Right ventricle myocardium superior (tissue), 1 donor: ENCODE data around the gene INVS. TPM values are rescaled to one million over a fixed set of nuclear protein-coding genes. Genes with fewer than 3 reads are reported as not detected.

Experiments
- ATAC-seq: fragments of 200-7000 bp; cut with Tn5 transposase; one replicate; pipeline ENCODE4 v1.9.1; 2020; ENCODE audit warnings: mild to moderate bottlenecking; ENCODE audit not compliant: poor library complexity
- DNase-seq: peaks from one replicate; pipeline ENCODE4 v3.0.0-alpha.2; 2020
- intact Hi-C: fragments of 100-400 bp; cut with DNase I; formaldehyde crosslinking; loops from one replicate; pipeline ENCODE4 v1.11.2; 2022
- total RNA-seq: library from RNA; stranded (reverse); fragmentation: NEBNext Ultra II Directional; extraction: Animal tissue kit (Norgen Biotek cat#: 25700); gene quantifications from one replicate; pipeline ENCODE4 v1.2.1, GENCODE V29; 2021
- donor health status: DM: no; HTN: yes; CAD: no; lungs with severe emphysema.

Gene INVS
- total RNA-seq, 1 donor from 2014 or later, result 5.6 TPM

DNA sequence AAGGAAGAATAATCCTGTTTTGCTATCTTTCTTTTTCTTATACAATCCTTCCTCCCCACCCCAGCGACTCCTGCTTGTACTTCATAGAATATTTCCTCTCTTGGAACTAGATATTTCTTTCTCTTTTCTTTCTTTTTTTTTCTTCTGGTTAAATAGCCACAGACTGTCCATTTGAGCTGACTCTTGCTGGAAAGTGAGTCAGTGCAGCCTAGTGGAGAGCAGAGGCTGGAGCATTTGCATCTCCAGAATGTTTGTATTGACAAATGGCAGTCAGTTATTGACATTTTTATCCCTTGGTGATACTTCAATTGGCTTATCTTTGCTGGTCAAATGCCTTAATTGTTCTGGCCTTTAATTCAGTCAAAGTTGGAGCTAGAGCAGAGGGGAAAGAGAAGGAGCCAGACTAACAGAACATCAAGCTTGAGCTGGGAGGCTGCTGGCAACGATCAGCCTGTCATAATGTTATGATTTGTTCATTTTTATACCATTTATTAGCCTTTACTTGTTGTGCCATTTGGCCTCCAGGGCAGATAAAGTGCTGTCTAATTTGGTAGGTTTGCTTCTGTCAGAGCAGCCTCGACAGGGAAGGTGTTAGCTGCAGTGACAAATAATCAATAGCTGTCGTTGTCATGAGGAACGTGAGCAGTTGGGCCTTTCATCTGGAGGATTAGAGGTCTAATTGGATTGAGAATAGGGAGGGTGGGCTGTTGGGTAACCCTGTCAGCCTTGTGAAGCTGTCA, 69.0 kb downstream of the INVS start:
- no peak for DNase-seq
- no peak for ATAC-seq
- intact Hi-C loops, result no loop called here

DNA sequence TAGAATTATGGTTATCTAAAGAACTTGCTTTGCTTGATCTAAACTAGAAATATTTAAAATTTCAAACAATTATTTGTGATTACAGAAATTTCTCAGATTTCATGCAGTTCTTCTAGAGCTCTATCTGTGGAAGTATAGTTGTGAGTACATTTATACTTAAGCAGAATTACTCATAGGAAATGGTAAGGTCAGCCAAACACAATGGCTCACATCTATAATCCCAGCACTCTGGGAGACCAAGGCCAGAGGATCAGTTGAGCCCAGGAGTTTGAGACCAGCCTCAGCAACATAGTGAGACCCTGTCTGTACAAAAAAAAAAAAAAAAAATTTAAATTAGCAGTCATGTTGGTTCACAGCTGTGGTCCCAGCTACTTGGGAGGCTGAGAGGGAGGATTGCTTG, 71.0 kb downstream of the INVS start:
- intact Hi-C loops, result no loop called here

DNA sequence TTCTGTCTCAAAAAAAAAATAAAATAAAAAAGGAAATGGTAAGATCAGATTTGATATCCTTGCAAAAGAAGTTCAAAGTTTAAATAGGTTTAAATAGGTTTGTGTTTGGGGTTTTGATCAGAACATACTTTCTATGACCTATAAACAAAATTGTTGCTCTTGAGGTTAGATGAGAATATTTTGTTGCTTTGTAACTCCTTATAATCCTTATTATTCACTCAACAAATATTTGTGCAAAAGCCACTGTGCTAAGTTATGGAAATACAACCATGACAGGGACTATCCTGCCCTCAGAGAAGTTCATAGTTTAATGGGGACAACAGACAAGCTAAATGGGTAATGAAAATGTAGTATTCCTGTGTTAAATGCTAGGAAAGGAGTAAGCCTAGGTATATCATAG, 71.5 kb downstream of the INVS start:
- no peak for DNase-seq
- ATAC-seq, result no peak
- intact Hi-C loops, result no loop called here

More for the DNA sequence above, 71.0 kb downstream of the INVS start:
- DNase-seq (no peak), ATAC-seq (no peak)

DNA sequence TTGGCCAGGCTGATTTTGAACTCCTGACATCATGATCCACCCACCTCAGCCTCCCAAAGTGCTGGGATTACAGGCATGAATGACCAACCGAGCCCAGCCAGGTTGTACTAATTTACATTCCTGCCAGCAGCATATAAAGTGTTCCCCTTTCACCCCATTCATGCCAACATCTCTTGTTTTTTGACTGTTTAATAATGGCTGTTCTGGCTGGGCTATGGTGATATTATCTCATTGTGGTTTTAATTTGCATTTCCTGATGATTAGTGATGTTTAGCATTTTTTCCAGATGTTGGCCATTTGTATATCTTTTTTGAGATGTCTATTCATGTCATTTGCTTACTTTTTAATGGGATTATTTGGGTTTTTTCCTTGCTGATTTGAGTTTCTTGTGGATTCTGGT, 87.3 kb downstream of the INVS start:
- ATAC-seq (no peak), DNase-seq (no peak)
- intact Hi-C loops, result no loop called here

DNA sequence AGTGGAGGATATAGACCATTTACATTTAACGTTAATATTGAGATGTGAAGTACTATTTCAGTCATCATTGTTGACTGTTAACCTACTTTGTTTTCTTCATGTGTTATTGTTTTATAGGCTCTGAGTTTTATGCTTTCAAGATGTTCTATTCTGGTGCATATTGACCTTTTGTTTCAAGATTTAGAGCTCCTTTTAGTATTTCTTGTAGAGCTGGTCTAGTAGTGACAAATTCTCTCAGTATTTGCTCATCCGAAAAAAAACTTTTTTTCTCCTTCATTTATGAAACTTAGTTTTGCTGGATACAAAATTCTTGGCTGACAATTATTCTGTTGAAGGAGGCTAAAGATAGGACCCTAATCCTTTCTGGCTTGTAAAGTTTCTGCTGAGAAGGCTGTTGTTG, 91.3 kb downstream of the INVS start:
- intact Hi-C loops, result no loop called here
- ATAC-seq (no peak), DNase-seq (no peak)

DNA sequence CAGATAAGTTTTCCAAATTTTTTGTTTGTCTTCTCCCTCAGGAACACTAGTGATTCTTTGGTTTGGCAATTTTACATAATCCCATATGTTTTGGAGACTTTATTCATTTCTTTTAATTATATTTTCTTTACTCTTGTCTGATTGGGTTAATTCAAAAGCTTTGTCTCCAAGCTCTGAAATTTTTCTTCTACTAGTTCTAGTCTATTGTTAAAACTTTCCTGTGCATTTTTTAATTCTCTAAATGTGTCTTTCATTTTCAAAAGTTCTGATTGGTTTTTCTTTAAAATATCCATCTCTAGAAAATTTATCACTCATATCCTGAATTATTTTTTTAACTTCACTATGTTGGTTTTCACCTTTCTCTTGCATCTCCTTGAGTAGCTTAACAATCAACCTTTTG, 92.2 kb downstream of the INVS start:
- ATAC-seq (no peak), DNase-seq (no peak)
- intact Hi-C loops, result no loop called here

DNA sequence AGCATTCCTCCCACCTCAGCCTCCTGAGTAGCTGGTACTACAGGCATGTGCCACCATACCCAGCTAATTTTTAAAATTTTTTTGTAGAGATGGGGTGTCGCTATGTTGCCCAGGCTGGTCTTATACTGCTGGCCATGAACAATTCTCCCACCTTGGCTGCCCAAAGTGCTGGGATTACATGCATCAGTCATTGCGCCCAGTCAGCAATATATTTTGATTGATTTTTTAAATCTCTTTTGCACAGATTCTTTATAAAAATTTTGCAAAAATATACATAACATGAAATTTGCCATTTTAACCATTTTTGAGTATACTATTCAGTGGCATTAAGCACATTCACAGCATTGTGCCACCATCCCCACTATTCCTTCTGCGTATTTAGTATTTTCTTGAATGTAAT, 94.0 kb downstream of the INVS start:
- intact Hi-C loops, result no loop called here
- ATAC-seq, result no peak
- no peak for DNase-seq

DNA sequence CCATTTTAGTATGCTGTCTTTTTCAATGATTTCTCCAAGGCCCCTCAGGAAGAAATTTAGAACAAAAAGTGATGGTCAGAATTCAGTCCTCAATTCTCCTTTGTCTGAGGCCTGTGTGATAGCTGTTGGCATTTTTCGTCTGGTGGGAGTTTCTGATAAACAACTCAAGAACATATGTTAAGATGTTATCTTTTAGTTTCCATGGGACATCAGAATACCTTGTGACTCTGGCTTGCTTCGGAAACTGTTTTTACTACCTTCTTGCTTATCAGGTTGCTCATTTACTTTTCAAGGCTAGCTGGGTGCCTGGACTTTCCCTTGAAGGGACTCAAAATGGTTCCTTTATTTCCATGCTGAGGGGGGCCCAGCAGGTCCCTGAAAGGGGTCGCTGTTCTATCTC, 97.2 kb downstream of the INVS start:
- DNase-seq, result no peak
- no peak for ATAC-seq
- intact Hi-C loops, result no loop called here

DNA sequence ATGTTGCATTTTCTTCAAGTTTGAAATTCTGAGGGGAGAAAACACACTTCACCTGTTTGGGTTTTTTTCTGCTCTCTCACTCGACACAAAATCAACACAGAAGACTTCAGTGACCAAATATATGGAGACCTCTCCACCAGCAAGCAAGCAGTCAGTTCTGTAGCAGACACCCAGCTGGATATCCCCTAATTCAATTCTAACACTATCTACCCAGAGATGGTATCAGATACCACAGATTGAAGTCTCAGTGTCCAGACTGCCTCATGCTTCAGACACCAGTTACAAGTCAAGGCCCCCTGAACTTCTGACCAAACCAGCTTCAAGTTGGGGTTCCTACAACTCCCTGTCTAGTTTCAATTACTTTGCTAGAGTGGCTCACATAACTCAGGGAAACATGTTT, 97.8 kb downstream of the INVS start:
- intact Hi-C loops, result no loop called here
- DNase-seq (no peak), ATAC-seq (no peak)

DNA sequence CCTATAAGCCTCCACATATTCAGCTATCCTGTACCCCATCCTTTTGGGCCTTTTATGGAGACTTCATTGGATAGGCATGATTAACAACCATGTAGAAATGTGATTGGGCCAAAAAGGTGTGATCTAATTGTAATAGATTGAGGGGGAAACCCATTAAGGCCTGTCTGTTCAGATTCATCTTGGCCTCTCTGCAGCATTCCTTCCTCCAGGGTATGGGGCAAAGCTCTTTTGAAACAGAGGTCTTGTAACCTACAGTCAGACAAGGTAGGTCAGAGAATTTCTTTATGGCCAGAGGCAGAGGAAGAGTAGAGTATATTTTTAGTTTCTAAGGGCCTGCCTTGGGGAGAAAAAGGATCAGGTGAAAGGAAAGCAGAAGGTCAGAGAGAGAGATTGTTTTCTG, 98.5 kb downstream of the INVS start:
- intact Hi-C loops, result no loop called here
- ATAC-seq (no peak), DNase-seq (no peak)

DNA sequence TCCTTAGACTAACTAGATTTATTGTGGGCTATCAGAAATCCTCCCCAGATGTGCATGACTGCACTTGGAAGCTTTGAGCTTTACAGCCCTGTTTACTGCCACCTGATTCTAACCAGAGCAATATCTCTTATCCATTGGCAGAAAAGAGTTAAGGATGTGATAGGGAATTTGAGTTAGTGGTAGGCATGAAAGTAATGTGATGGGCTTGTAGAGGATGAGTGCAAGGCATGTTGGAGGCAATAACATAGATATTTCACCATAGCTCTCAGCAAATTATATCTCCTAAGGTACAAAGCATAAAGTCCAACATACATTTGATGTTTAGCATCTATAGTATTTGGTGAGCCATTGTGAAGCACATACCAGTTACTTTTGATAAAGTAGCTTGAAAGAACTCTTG, 103.8 kb downstream of the INVS start:
- intact Hi-C loops, result no loop called here
- DNase-seq (no peak), ATAC-seq (no peak)

DNA sequence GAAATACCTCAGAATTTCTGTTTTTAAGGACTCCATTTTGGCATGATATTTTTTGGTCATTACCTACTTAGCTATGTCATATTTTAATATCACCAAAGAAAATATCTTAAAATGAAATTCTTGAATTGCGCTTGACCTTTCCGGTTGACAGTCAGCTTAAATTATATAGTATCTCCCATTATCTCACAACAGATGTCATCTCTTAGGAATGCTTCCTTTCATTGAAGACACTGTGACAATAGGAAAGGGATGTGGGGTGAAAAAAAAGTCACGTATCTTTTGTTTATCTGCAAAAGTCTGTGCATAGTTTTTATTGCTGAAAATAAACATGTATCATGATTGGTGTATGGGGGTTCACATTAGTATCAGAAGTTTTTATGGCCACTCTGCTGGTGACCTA, 105.8 kb downstream of the INVS start:
- intact Hi-C loops, result no loop called here
- no peak for DNase-seq
- no peak for ATAC-seq

DNA sequence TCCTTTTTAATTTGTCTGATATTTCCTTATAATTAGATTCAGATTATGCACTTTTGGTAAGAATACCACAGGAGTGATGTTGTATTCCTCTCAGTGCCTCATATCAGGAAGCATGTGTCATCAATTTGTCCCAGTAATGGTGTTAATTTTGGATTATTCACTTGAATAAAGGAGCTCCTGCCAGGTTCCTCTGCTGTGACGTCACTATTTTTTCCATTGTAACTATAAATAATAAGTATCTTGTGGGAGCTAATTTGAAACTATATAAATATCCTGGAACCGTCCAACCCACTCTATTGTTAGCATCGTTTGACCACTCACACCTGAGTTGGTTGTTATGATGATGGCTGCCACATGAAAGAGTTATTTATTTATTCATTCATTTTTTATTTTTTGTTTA, 107.9 kb downstream of the INVS start:
- ATAC-seq, result peak; percentile 78
- DNase-seq, result no peak
- intact Hi-C loops, result no loop called here

DNA sequence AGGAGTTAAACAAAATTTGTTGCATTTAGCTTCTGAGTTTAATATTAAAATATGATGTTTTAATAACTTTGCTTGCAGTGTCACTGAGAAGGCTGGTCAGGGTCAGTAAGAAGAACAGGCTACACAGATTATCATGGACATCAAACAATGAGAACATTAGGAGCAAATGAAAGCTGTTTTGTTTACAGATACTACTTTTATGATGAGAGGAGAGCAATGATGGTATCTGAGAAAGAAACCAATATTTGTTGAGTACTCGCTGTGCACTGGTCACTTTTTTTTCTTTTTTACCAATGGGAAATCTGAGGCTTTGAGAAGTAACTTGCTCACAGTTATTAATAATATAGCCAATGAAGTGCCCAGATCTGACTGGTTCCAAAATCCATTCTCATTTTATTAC, 109.6 kb downstream of the INVS start:
- ATAC-seq (no peak), DNase-seq (no peak)
- intact Hi-C loops, result no loop called here

DNA sequence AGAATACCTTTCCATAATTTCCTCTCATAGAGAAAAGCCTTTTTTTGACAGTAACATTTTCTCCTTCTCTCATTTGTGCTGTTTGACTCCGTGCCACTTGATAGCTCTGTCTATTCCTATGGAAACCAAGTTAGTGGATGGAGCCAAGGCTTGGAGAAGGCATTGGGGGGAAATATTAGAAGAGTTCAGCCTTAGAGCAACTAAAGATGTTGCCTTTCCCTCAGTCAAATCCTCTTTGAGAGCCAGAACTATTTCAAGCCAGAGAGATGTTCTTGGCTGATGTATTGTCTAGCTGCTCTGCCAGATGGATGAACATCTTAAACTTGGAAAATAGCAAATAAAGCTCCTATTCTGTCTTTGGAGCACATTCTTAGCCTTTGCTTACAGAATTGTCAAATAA, 112.4 kb downstream of the INVS start:
- DNase-seq (no peak), ATAC-seq (no peak)
- intact Hi-C loops, result no loop called here

DNA sequence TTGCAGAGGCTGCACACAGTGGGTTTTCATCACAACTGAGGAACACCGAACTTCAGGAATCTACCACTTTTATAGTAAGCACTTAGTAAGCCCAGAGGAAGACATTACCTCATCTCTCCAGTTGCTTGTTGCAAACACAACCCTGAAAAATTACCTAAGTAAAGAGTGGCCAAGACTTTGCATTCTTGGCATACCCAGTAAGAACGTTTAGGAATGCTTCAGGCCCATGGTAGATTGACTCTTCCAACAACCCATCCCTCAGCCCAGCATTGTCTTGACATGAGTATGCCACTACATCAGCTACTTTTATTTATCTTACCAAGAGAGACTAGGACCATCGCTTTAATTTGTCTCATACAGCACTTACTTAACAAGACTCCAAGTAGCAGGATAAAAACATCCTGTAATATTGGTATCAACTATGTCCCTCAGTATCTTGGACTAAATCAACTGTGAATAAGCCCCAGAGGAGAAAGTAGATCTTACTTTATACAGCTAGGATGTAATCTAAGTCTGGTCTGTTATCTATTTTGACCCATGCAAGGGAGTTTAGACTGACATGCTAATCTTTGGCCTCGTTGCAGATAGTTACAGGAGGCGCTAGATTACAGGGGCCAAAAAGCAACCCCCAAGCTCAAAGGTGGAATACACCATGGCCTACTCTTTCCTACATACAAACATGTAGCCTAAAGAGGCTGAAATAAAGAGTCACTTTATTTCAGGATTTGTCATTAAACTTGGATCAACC, 114.9 kb downstream of the INVS start:
- intact Hi-C loops, result no loop called here
- no peak for DNase-seq
- ATAC-seq, result no peak

DNA sequence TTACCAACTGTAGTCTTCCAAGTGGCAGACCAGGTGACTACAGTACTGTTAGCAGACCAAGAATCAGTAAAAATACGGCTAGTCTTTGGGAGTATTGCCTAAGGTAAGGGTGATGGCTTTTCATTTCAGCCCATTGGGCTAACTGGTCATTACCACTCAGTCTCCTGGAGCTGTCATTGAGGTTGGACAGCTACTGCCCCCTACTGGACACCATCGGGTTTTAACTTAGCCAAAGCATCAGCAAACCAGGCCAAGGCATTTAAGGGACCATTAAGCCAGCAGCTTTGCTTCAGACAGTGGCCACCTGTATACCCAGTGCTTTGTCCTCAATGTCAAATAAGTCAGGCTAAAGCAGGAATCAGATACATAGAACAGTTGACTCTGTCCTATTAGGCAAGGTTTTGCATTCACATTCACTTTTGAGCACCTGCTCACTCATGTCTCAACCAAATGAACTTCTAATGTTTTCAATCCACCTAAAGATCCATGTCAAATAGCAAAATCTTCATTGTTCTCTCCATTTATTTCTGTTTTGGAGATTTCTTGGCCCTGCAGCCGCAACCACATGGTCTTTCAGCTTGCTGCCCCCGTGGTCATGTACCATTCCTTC, 117.2 kb downstream of the INVS start:
- ATAC-seq, result peak; percentile 48
- no peak for DNase-seq
- intact Hi-C loops, result loop anchor here (5.0 kb wide), 1 partner anchor 189 kb away; no protein-coding TSS in a partner anchor

DNA sequence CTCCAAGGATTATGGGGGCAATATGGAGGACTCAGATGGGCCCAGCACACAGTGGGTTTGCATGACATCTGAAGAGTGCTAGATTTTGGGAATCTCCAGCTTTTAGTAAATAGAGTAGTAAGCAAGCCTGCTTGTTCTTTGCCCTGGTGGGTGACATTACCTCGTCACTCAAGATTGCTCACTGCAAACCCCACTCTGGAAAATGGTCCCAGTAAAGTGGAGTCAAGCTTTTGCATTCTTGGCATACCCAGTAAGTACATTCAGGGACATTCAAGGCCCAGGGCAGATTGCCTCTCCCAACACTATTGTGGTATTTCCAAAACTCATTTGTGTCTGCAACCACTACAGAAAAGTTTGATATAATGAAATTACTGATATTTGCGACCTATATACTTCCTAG, 118.5 kb downstream of the INVS start:
- intact Hi-C loops, result loop anchor here (5.0 kb wide), 1 partner anchor 190 kb away; no protein-coding TSS in a partner anchor
- ATAC-seq, result no peak
- no peak for DNase-seq

DNA sequence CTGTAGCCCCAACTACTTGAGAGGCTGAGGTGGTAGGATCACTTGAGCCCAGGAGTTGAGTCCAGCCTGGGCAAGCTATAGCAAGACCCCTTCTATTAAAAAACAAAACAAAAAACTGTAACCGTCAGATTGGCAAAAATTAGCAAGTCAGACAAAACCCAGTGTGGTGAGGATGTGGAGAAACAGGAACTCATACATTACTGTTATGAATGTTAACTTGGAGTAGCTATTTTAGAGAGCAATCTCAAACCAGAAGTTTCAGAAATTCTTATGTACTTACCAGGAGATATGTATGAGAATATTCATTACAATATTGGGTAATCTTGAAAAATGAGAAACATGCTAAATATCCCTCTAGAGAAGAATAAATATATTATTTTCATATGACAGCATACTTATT, 120.3 kb downstream of the INVS start:
- intact Hi-C loops, result loop anchor here (5.0 kb wide), 1 partner anchor 192 kb away; no protein-coding TSS in a partner anchor
- no peak for ATAC-seq
- no peak for DNase-seq

DNA sequence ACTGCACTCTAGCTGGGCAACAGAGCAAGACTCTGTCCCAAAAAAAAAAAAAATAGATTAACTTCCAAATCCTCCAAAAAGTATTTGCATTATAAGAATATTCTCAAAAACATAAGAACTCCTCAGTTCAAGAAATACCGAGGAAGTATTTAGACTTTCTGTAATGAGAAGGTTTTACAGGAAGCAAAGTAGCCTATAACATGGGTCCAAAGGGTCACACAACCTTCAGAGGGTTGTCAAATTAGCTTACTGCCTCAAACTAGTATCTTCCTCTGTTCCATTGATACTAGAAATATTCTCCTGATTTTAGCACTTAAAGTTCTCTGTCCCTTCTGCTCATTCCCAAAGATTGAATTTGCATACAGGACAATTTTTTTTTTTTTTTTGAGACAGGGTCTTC, 121.9 kb downstream of the INVS start:
- intact Hi-C loops, result no loop called here
- no peak for DNase-seq
- ATAC-seq, result no peak
